Stimulated activated CD4-positive, alpha-beta T cell treated with anti-CD3 and anti-CD28 coated beads, Interleukin-4, amount 100 ng/mL, for 4 hours (primary cell): ENCODE results near the gene LTBP2.

Experiments used
- DNase-seq, 2 experiments: peaks; one replicate each; pipeline ENCODE4 v3.0.0-alpha.2; 2020

Gene LTBP2

DNA sequence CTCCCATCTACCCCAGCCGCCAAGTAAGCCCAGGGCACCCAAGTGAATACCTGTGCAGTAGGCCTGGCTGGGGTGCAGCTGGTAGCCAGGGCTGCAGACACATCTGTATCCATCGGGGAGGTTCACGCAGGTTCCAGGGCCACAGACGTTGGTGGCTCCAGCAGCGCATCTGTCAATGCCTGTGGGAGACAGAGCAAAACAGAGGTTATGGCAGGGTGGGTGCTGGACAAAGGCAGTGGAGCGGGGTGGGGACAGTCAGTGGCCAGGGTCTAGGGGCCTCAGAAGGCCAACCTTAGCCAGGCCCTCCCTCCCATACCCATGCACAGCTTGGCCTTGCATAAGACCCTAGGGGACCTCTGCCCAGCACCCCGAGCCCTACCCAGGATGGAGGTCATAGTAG is 89.3 kb downstream of the LTBP2 start:
- no peak for DNase-seq

GRCh38 chr14:74521756-74522155 is 90.3 kb downstream of the LTBP2 start:
- no peak for DNase-seq

- DNase-seq, result no peak
These were observed 92.5 kb downstream of the LTBP2 start for GRCh38 chr14:74519316-74520074.

DNA sequence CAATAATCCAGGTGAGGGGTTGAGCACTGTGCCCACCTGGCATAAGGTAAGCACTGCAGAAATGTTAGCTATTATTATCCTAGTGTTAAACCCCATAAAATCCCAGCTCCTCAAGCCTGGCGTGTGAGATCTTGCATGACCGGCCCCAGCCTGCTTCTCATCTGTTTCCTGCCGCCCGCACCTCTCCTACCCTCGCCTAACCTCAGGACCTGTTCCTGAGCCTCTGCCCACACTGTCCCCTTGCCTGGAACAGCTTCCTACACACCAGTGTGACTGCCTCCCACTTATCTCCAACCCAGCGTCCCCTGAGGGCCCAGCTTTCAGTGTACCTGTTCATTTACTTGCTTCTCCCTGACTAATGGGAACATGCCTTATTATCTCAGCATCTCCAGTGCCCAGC is 93.8 kb downstream of the LTBP2 start:
- DNase-seq, result no peak

DNA sequence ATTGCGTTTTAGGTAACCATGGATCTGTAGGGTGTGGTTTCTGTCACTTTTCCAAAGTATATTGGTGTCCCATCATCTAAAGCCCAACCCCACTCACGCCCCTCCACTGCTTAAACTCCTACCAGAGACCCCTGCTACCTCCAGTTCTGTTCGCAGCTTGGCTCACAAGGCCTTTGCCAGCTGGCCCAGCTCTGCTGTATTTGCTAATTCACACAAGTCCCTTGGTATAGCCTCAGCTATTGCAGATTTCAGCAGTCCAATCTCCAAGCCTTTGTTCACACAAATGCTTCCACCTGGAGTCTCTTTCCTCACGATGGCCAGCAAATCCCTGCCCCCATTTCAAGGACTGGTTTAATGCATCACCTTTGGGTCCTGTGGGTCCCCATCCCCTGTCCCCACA is 94.3 kb downstream of the LTBP2 start:
- DNase-seq, result no peak

GRCh38 chr14:74516451-74517160 is 95.4 kb downstream of the LTBP2 start:
- no peak for DNase-seq

- DNase-seq, result no peak
These were observed 96.1 kb downstream of the LTBP2 start for GRCh38 chr14:74515891-74516412.

DNA sequence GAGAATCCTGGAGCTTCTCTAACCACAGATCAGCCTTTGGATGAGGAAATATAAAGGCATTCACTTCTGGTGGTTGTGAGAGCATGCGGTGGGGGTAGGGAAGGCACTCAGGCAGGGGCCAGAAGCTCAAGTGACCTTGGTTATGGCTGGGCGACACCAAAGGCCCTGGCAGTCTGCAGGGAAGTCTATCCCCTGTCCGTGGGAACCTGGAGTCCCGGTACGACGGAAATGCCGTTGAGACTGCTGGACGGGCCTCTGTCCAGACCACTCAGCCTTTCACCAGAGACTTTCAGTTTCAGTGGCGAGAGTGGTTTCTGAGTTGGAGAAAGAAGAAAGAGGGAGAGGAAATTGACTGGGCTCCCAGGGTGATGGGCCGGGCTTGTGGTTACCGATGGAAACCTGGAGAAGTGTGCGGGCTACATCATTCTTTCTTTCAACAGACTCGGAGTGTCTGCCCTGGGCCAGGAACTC is 97.5 kb downstream of the LTBP2 start:
- DNase-seq, result no peak

GRCh38 chr14:74511966-74512830 is 99.8 kb downstream of the LTBP2 start:
- DNase-seq, result no peak

- no peak for DNase-seq
These were observed 101.1 kb downstream of the LTBP2 start for GRCh38 chr14:74510959-74511409.

DNA sequence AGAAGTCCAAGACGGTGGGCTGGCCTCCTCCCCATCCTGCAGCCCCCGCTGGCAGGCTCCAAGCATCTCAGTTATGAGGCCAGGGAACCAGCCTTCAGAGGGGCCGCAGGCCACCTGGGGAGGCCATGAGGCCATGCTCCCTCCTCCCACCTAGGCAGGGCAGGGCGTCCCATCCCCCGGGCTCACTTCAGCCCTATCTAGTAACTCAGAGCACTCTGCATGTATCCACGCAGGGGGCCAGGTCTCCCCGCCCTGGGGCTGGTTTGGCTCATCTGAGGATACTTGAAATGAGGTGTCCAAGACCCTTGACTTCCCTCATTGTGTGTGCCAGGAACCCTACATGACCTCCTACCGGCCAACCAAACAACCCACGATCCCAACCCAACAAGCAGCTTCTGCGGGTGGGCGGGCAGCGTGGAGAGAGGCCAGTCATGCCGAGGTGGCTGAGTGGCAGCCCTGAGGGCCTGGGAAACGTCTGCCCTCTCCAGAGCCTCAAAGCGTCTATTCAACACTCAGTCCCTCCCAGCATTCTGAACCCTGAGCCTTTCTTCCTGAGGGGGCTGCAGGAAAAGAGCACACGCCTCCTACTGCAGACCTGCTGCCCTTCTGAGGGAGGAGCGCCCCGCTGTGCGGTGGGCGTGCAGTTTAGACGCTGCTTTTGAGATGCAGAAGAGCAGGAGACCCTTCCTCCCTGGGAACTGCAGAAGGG is 101.7 kb downstream of the LTBP2 start:
- no peak for DNase-seq

DNA sequence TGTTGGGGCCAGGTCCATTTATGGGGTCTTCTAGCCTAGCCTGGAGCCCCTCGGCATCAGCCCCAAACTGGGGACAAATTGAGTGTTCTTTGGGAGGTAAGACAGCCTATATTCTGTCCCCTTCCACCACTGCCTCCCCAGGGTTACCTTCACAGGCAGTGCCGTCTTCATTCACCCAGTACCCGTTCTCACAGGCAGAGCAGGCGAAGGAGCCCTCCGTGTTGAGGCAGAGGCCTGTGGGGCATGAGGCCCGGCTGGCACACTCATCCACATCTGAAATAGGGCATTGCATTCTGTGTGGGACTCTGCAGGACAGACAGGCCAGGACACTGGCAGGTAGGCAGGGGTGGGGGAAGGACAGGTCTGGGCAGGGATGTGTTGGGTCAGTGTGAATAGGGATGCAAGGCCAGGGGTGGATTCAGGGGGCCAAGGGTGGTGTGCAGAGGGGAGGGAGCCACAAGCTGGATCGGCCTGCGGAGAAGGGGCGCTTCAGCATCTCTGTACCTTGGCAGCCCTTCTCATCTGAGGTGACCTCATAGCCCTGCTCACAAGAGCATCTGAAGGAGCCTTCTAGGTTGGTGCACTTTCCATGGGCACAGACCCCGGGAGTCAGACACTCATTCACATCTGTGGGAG is 102.3 kb downstream of the LTBP2 start:
- no peak for DNase-seq

GRCh38 chr14:74508844-74509428 is 103.1 kb downstream of the LTBP2 start:
- DNase-seq, result no peak

DNA sequence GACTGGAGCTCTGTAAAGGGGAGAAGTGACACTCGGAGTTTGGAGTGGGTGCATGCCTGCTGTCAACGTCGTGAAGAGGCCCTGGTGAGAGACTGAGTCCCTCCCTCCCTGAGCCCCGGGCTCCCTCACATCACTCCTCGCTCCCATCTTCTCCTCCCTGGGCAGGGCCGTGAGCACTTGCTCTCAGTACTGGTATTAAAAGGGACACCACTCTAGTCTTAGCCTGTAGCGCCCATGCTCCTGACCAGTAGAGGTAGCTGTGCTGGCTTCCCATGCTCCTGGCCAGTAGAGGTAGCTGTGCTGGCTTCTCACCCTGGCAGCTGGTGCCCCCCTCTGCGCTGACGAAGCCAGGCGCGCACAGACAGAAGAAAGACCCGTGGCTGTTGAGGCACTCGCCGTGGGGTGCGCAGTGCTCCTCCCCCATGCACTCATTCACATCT is 103.7 kb downstream of the LTBP2 start:
- DNase-seq, result no peak

- no peak for DNase-seq
These were observed 104.2 kb downstream of the LTBP2 start for GRCh38 chr14:74507840-74508239.

GRCh38 chr14:74507085-74507484 is 105.0 kb downstream of the LTBP2 start:
- DNase-seq, result no peak

DNA sequence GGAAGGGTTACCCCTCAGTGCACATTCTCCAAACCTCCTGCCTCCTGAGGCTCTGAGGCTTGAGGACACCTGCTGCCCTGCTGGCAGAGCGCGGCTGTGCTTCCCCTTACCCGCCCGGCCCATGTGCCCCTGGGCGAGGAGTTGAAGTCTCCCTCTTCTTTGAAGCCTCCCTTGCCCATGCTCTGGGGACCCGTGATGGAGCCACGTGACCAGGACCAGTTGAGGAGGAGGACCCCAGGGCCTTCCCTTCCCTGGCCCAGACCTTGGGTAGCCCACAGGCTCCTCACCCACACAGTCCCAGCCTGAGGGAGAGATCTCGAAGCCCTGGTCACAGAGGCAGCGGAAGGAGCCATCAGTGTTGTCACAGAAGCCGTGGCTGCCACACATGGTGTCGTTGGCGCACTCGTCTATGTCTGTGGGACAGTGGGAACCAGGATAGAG is 105.6 kb downstream of the LTBP2 start:
- DNase-seq, result no peak

- DNase-seq, result no peak
These were observed 106.2 kb downstream of the LTBP2 start for GRCh38 chr14:74505831-74506230.

- no peak for DNase-seq
These were observed 106.9 kb downstream of the LTBP2 start for GRCh38 chr14:74504874-74505720.

GRCh38 chr14:74504412-74504811 is 107.6 kb downstream of the LTBP2 start:
- DNase-seq, result no peak
